HG03135 (cell line): Measurements from ENCODE around the gene TTC13.
A peak's percentile ranks its signal among the peaks of the same experiment; 100 is the strongest.

Experiments used
- ATAC-seq: cut with Tn5 transposase; IDR thresholded peaks from one replicate; pipeline ENCODE4 v1.9.1; 2021; ENCODE audit warnings: mild to moderate bottlenecking, moderate library complexity; ENCODE audit not compliant: unreplicated experiment

Gene TTC13

DNA sequence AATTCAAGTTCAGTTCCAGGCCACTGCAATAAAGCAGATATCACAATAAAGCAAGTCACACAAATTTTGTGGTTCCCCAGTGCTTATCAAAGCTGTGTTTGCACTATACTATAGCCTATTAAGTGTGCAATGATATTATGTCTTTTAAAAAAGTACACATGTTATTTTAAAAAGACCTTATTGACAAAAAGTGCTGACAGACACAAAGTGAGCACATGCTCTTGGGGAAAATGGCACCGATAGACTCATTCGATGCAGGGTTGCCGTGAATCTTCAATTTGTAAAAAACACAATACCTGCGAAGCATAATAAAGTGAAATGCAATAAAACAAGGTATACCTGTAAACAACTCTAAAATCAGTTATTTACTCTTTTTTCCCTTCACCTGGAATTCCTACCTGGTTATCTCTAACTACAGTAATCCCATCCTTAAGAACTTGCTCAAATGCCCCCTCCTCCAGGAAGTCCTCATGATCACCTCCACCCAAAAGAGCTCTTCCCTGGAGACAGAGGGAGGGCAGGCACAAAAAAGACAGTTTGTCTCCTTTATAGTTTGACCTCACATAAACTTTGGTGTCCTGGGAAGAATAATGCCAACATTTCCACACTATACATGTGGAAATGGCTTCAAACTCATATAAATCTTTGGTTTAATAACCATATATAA lies 100.6 kb downstream of the TTC13 start:
- ATAC-seq = no peak

DNA sequence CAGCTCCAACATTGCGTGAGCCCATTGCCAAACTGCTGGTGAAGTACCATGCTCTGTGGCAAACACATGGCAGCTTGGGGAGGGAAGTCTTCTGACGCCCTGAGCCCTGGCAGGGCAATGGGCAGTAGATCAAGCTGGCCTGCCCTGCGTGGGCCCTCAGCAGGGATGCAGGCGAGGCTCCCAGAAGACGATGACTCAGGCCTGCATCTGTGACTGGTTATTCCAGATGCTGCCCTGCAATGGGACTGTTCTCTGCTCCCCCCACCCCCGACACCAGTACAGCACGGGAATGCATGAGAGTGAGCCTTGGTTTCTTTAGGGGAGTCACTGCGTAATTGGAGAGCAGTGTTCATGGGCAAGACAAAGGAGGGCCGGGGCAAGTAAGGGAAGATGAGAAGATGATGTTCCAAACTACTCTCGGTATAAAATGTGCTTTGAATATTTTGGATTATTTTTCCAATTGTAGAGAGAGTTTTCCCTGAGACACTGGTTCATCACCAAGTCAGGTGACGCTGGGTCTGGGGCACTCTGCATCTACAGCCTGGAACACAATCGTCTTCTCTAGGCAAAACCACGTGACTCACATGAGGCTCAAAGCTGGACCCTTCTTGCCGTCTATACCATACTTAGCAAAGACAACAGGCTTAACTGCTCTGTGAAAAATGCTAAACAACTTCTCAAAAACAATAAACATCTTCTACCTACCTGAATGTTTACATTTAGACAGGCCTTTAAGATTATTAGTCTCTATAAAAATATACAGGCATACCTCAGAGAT lies 101.3 kb downstream of the TTC13 start:
- no peak for ATAC-seq

DNA sequence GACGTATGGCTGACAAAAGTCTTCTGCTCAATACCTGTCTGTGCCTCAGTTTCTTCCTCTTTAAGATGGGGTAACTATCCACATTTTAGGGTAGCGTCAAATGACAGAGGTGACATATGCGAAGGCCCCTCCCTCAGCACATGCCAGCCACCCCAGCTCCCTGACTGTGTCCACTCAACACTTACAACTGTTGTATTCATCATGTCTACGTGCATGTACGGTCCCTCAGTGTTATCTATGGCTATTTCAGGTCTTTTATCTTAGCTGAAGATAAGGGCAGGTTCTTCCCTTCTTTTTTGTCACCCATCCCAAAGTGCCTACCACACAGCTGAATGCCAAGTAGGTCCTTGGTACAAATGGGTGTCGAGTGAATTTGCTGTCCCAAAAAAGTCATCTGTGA lies 102.0 kb downstream of the TTC13 start:
- ATAC-seq = no peak

DNA sequence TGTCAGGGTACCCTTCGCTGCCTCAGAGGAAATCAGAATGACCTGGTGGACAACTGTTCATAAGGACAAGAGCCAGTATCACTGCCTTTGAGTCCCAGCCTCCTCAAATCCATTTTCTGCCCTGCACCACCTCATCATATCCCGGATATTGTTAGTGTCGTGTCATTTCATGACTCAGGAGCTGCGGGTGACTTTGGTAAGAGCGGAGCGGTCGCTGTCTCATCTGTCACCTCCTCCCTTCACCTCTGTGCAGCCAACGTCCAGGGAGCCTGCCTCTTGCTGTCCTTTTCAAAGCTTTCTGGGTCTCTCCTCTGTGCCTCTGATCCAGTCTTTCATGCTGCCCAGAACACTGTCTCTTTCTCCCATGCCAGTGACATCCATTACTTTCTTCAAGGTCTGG lies 103.3 kb downstream of the TTC13 start:
- no peak for ATAC-seq

DNA sequence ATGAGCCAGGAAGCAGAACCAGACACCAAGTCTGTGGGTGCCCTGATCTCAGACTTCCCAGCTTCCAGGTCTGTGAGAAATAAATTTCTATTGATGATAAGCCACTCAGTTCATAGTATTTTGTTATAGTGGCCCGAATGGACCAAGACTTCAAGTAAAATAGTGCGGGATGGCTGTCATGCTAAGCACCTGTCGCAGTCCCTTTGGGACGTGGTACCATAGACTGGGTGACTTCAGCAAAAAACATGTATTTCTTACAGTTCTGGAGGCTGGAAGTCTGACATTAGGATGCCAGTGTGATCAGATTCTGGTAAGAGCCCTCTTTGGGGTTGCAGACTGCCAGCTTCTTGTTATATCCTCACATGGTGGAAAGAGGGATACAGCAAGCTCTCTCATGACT lies 107.7 kb downstream of the TTC13 start:
- no peak for ATAC-seq

DNA sequence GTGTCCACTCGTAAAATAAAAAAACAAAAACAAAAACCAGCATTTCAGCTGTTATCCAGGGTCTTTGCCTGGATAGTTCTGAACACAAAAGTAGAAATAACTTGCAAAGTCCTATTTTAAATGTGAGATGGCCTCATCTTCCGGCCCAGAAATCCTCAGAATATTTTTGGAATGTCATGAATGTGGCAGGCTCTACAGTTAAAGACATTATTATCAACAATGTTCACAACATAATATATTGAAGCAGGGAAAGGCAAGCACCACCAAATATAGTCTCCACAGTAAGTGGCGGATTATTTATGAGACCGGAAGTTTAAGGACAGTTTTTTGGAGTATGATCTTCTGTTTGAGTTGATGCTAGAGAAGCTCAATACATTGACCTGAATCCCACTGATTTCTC lies 109.2 kb downstream of the TTC13 start:
- no peak for ATAC-seq

DNA sequence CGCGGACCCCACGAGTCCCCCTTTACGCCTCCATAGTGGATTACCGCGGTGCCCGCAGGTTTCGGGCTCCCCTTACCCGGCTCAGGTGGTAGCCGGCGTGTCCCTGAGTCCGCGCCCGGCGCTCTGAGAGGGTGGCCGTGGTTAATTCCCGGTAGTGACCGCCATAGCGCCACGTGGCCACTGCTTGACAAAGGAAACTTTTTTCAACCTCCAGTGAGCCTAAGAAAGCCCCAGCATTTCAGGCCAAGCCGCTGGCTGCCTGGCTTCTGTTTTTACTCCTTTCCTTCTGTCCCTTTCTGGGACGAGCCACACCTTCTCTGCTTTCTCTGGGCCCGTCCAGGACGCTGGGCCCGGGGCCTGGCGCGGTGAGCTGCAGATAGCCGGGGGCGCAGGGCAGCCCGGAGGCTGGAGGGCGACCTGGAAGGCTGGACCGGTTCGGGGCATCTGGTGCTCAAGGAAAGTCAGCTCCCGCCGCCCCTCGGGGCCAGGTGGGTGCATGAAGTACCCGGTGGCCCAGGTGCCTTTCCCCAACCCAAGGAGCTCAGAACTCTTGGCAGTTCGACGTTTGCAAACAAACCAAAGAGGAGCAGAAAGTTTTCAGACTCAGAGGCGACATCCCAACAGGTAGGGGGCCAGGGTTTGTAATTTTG lies 109.8 kb downstream of the TTC13 start:
- ATAC-seq = peak; percentile 38

DNA sequence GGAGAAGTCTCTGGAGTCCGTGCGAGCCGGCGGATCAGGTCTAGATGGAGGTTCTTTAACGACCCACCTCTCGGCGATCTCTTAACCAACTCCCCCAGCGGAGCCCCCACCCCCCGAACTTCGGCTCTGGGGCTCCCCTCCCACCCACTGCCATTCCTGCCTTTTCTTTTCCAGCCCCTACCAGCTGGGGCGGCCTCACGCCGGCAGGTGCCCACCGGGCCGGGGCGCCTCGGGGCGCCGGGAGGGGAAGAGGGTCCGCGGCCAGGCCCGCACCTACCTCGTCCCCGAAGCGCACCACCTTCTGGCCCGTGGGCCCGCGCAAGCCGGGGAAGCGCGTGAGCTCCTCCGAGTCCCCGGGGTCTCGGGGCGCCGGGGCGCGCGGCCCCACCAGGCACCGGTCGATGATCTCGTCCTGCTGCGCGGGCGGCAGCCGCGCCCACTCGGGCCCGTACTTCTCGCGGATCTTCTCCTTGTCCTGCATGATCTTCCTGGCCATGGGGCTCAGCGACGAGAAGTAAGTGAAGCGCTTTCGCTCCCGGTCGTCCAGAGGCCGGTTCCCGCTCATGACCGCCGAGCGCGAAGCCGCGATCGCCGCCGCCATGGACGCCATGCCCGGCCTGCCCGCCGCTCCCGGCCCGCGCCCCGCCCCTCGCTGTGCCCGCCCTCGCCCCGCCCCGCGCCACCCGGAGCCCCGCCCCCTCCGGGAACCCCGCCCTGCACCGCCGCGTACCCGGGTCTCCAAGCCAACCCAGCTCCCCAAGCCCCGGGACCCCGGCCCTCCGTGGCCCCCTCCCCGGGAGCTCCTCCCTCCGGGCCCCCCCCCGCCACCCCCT lies 110.5 kb downstream of the TTC13 start, which contains the start of gene C1orf198:
C1orf198 (minus strand) TSS at position 619 of the 833 bp plus-strand sequence; CDS start at position 610, 9 bp downstream.
- ATAC-seq = peak; percentile 77

DNA sequence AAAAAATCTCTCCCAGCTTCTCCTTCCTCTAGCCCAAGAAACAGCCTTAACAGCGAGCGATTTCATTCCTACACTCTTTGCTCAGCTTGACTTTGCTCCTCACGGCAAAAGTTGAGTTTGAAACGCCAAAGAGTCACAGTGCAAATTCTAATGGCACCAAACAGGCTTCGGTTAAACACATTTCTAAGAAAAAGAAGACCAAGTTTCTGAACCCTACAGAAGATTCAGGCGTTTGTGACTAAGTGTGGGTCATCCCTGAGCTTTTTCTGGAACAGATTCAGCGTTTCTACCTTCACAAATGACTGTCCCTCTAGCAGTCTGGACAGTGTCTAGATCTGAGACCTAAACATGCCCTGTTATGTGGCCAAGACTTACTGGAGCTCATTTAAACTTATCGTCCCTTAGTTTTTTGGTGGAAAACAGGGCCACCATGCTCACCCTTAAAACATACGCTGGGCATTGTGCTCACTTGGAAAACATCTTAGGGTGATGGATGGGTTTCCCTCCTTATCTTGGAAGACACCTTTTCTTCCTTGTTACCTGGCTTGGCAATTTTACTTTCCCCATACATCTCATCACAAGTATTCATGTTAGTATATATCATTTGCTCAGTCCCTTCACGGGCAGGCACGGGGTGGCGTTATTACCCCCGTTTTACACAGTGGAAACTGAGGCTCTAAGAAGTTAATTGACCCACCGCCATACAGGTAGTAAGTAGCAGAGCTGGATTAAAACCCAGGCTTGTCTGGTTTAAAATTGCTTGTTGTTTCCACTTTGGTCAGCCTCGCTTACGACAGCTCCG lies 111.4 kb downstream of the TTC13 start:
- no peak for ATAC-seq

DNA sequence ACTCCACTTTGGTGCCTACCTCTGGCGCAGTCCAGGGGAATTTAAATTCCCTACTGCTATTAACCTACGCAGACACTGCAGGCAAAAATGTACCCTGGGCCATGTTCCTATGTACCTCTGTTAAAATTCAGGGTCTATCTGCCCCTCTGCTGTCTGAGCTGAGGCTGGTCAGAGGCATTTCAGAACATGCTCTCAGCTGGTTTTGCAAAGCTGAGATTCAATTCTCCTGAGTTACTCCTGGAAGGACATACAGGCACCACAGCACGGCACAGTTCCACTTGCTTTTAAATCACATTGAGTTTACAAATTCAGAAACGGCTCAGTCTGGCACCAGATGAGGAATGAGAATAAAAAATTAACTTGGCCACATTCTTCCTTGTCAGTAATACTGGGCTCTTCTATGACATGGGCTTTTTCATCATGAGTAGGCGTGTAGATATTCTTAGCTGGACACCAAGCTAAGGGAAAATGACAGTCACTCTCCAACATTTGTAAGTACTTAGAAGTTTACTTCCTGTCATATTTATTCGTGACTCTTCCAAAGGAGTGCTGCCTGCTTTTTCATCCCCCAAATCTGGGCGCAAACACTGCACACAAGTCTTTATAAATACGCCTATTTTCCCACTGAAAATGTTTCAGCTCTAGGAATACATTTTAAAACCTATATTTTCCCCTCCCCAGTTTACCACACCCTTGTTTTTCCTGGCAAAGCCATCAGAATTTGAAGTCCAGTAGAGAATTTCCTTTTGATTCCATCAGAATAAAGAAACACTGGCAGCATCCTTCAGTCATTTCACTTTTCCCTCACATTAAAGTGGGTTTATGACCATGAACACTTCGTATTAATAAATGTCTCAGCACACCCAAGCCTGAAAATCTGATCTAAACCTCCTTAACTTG lies 112.2 kb downstream of the TTC13 start:
- no peak for ATAC-seq

DNA sequence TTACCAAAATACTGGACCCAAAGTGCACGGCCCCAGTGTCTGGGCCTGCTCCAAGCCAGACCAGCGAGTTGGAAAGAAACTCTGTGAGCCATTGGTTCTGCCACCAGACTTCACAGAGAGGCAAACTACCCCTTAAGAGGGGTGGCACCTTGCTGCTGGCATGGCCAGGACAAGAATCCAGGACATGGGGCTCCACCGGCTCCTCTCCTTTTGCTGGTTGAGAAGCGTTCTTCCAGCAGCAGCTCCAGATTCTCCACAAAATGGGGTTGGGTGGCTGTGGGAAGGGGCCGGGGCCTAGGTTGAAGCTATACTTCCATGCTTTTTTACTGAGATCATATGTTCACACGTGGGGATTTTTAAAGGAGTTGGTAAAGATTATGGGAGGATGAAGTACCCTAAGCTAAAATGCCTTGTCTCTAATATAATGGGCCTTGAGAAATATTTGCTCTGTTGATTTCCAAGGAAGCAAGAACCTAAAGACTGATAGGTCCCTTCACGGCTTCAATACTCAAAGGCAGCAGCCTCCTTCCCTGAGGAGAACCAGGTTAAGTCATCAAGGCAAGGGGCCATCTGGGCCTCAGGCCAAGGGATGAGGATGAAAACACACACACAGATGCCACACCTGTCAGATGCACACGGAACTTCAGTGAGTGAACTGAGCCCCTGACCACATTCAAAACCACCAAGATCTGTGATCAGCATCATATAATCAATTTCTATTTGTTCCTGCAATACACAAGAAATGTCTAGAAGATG lies 113.4 kb downstream of the TTC13 start:
- no peak for ATAC-seq

DNA sequence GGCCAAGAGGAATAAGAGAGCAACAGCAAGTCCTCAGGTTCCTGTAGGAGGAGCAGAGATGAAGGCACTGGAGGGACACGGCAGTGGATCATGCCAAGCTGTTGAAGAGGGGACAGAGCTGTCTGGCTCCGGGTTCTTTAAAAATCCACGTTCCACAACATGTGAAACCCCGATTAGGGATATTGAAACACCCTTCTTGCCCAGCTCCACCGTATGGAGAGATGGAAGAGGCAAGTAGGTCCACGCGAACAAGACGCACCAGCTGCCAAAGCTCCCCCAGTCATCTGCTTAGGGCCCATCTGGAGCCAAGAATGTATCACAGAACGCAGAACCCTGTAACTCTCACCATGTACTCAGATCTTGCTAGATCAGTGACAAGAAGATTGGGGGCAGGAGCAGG lies 114.2 kb downstream of the TTC13 start:
- ATAC-seq = no peak

DNA sequence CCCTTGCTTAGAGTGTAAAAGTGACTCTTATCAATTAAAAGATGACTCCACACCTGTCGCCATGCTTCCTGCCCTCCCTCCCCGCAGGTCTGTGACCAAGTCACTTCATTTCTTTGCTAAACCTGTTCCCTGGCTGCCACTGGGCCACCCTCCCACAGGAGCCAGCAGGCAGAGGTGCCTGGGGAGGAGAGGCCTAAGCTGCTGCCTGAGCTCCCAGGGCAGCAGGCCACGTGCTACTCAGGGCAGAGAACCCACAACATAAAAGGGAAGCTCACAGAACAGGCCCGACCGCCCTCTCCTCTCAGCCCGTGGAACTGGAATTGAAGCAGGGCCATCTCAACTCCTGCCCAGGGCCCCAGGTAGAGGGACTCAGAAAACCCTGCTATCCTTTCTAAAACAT lies 115.2 kb downstream of the TTC13 start:
- no peak for ATAC-seq

DNA sequence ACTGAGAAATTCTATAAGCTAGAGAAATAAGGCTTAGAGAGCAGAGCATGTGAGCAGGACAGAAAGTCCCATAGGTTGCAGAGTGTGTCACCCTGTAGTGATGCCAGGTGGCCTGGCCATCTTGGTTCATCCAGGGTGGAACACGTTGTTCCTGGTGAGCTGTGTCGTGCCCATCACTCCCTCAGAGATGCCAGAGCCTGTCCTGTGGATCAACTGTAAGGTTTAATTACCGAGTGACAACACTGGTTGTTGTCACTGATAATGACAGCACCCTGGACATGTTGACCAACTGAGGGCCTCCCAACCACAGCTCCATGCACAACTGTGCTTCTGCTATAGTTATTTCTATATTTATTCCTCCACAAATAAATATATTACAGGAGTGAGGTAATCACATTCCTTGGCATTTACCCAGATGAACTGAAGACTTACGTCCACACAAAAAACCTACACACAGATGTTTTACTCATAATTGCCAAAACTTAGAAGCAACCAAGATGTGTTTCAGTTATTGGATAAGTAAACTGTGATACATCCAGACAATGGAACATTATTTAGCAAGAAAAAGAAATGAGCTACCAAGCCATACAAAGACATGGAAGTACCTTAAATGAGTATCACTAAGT lies 116.6 kb downstream of the TTC13 start:
- ATAC-seq = no peak

DNA sequence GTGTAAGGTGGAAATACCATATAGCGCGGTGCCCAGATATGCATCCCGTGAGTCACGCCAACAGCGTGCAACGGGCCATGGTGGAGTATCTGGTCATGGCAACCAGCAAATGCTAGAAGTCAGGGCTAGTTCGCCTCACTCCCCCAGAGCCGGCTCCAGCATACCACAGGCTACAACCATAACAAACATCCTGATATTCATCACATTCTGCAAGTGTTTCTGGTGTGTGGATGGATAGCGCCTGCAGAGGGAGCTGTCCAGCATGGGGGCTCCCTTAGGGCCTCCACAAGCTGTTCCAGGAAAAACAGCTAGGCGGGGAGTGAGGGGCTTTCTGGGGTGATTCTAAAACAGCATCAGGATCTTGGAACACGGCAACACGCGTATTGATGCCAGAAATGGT lies 117.2 kb downstream of the TTC13 start:
- no peak for ATAC-seq

DNA sequence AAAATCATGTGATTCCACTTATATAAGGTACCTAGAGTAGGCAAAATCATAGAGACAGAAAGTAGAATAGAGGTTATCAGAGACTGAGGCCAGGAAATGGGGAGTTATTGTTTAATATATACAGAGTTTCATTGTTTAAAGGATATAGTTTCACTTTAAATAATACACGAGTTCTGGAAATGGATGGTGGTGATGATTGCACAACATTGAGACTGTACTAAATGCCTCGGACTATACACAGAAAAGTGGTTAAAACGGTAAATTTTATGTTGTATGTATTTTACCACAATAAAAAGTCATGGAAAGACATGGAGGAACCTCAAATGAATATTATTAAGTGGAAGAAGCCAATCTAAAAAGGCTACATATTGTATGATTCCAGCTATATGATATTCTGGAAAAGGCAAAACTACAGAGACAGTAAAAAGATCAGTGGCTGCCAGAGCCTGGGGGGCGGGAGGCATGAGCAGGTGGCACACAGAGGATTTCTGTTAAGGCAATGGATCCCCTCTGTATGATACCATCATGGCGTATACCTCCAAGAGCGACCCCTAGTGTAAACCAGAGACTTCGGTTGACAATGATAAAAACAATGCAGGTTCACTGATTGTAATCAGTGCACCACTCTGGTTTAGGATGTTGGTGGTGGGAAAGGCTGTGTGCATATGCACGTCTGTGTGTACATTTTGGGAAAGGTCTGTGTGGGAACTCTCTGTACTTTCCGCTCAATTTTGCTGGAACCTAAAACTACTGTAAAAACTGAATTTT lies 117.9 kb downstream of the TTC13 start:
- no peak for ATAC-seq
